Right lobe of liver (tissue), 6 donors: ENCODE data around the gene APOL2. TPM values are rescaled to one million over a fixed set of nuclear protein-coding genes. Genes with fewer than 3 reads are reported as not detected.
"Not testable (repeated sequence)": the region's sequence is repeated elsewhere in the genome, so short reads cannot be mapped to it uniquely, and the experiment has no call there.

Experiments used
- ATAC-seq, 4 donors: fragments of 200-7000 bp; cut with Tn5 transposase; one replicate each; pipeline ENCODE4 v1.9.1; 2020; ENCODE audit warnings: mild to moderate bottlenecking in 4 of 4, moderate library complexity in 4 of 4
- DNase-seq, 3 donors: peaks; one replicate each; pipeline ENCODE4 v3.0.0-alpha.2; 2020
- H3K27ac ChIP-seq, 3 donors: fragments of 200-600 bp; one replicate each; pipeline ENCODE4 v1.8.0; 2022
- H3K27me3 ChIP-seq, 2 donors: fragments of 200-600 bp; one replicate each; pipeline ENCODE4 v1.8.0; 2022
- H3K36me3 ChIP-seq, 4 donors: fragments of 200-600 bp; sonication (generic) in 1 of 4; one replicate each; pipeline versions ENCODE4 v1.5.1 to v1.8.0; 2017 to 2022; ENCODE audit warnings: control low read depth in 1 of 4
- H3K4me1 ChIP-seq, 4 donors: fragments of 200-600 bp; sonication (generic) in 1 of 4; one replicate each; pipeline versions ENCODE4 v1.5.1 to v1.8.0; 2017 to 2022; ENCODE audit warnings: control low read depth in 1 of 4
- H3K4me3 ChIP-seq, 3 donors: fragments of 200-600 bp; one replicate each; pipeline ENCODE4 v1.8.0; 2022
- H3K9me3 ChIP-seq, 4 donors: fragments of 200-600 bp; sonication (generic) in 1 of 4; one replicate each; pipeline versions ENCODE4 v1.5.1 to v1.8.0; 2017 to 2022; ENCODE audit warnings: control low read depth in 1 of 4
- CTCF ChIP-seq, 4 donors: fragments of 200-600 bp in 3 of 4; fragments of 450-650 bp in 1 of 4; IDR thresholded peaks; one replicate each; pipeline versions ENCODE4 v1.5.1 to v1.8.0; 2016 to 2022; ENCODE audit warnings: antibody characterized with exemption in 4 of 4, mild to moderate bottlenecking in 2 of 4
- POLR2A ChIP-seq: fragments of 450-650 bp; IDR thresholded peaks from one replicate; pipeline ENCODE4 v1.6.1; 2017; ENCODE audit warnings: antibody characterized with exemption, mild to moderate bottlenecking
- WGBS: methylation state at CpG from one replicate; pipeline ENCODE4 v1.1.6; 2018; ENCODE audit warnings: low coverage, low lambda C conversion rate; ENCODE audit not compliant: insufficient coverage; ENCODE audit errors: missing lambda C conversion rate; 5-methylcytosine and 5-hydroxymethylcytosine counted together
- intact Hi-C, 2 donors: fragments of 100-400 bp; cut with DNase I; formaldehyde crosslinking; loops; one replicate each; pipeline versions ENCODE4 v1.11.2 to v1.14.1; 2022
- total RNA-seq, 6 experiments: library from RNA; depleted of rRNA in 2 of 6; stranded (reverse); fragments of >200 nt in 2 of 6; fragmentation: NEBNext Ultra II Directional in 3 of 6; extraction: Animal tissue kit (Norgen Biotek cat#: 25700) in 3 of 6; gene quantifications; one replicate each; pipeline versions ENCODE4 v1.1.0 to v1.2.4, GENCODE V29; 2016 to 2023
- donor health status: DM: no; HTN: yes; CAD: no.
- donor health status: DM: no; HTN: no; CAD: no.
- donor health status: DM: no; HTN: no; CAD: no.
- donor health status: DM: no; HTN: yes; CAD: no.
- donor health status: DM: no; HTN: yes; CAD: no.

APOL2 gene
- total RNA-seq, 6 experiments from 2014 or later, result 40.8 to 121 (median 57.5) TPM

- H3K4me3 ChIP-seq, result no peak overlapping the region
- H3K27ac ChIP-seq, result peak overlapping the region in 2 of 3 donors; percentile 69
- ATAC-seq (peak; percentile 68 to 84 (median 80)), DNase-seq (peak in 1 of 3 donors; percentile 63)
- TF ChIP-seq CTCF (IDR thresholded peaks at IDR 0.05) (peak; percentile 56 to 82 (median 81)), POLR2A (no peak)
- H3K4me1 ChIP-seq, result peaks cover 0 to 37% (median 18%) of the 10 kb centered on the region in 4 donors
- H3K9me3 ChIP-seq, result no peaks in the 10 kb centered on the region
- 27% methylated on average over 8 of the region's 18 CpGs for WGBS
- H3K36me3 ChIP-seq, result peaks cover 0 to 18% (median 8%) of the 10 kb centered on the region in 4 donors
- H3K27me3 ChIP-seq, result no peaks in the 10 kb centered on the region
- intact Hi-C loops, result no loop called here
Measured at GRCh38 chr22:36277482-36278291, 38.4 kb upstream of the APOL2 start.

- H3K4me3 ChIP-seq, result no peak overlapping the region
- TF ChIP-seq CTCF (IDR thresholded peaks at IDR 0.05) (no peak), POLR2A (no peak)
- no peaks in the 10 kb centered on the region for H3K9me3 ChIP-seq
- H3K4me1 ChIP-seq, result peaks cover 0 to 22% (median 11%) of the 10 kb centered on the region in 4 donors
- H3K27ac ChIP-seq, result no peak overlapping the region
- H3K27me3 ChIP-seq, result no peaks in the 10 kb centered on the region
- intact Hi-C loops, result no loop called here
- WGBS, result 77% methylated on average over 5 of the region's 5 CpGs
- ATAC-seq (no peak), DNase-seq (no peak)
- no peaks in the 10 kb centered on the region for H3K36me3 ChIP-seq
Measured at GRCh38 chr22:36274531-36274930, 35.2 kb upstream of the APOL2 start.

GRCh38 chr22:36271951-36272350 lies 32.6 kb upstream of the APOL2 start:
- H3K4me3 ChIP-seq, H3K27ac ChIP-seq, H3K4me1 ChIP-seq, H3K36me3 ChIP-seq, intact Hi-C loops, DNase-seq, H3K27me3 ChIP-seq, ATAC-seq, H3K9me3 ChIP-seq: not testable (repeated sequence)
- WGBS, result 80% methylated on average over 4 of the region's 5 CpGs

GRCh38 chr22:36271231-36271630 lies 31.9 kb upstream of the APOL2 start:
- DNase-seq, result peak in 1 of 3 donors; percentile 23
- H3K9me3 ChIP-seq, H3K27me3 ChIP-seq, ATAC-seq, H3K36me3 ChIP-seq, H3K27ac ChIP-seq, H3K4me1 ChIP-seq, intact Hi-C loops, H3K4me3 ChIP-seq: not testable (repeated sequence)
- no CpG with 5 or more reads among the region's 7 CpGs for WGBS

- ATAC-seq (no peak), DNase-seq (peak in 1 of 3 donors; percentile 25)
- H3K4me1 ChIP-seq, result peaks cover 0 to 18% (median 3%) of the 10 kb centered on the region in 4 donors
- H3K27ac ChIP-seq, result no peak overlapping the region
- H3K36me3 ChIP-seq, result peaks cover 0 to 15% (median 8%) of the 10 kb centered on the region in 4 donors
- no peaks in the 10 kb centered on the region for H3K9me3 ChIP-seq
- no peak overlapping the region for H3K4me3 ChIP-seq
- no peaks in the 10 kb centered on the region for H3K27me3 ChIP-seq
- intact Hi-C loops, result no loop called here
- TF ChIP-seq CTCF (IDR thresholded peaks at IDR 0.05), result no peak
- no peak for TF ChIP-seq POLR2A
- 94% methylated on average over 3 of the region's 11 CpGs for WGBS
Measured at GRCh38 chr22:36267896-36268485, 28.7 kb upstream of the APOL2 start.
